ENCODE data around the gene HABP4.

The HABP4 gene

DNA sequence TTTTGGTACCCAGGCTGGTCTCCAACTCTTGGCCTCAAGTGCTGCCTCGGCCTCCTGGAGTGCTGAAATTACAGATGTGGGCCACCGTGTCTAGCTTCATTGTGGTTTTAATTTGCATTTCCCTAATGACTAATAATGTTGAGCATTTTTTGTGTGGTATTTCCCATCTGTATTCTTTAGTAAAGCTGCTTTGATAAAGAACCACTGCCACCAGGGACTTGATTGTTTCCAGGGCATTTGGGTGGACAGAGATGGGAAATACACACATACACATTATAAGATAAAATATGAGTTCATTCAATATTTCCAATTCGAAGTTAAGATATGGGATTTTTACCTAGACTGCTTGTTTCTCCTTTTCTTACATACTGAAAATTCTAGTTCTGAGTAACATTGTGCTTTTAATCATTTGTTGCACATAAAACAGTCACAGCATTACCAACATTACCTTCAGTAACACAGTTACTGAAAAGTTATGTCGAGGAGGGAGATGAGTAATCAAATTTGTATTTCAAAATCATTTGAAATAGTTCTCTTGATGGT is 28.9 kb downstream of the HABP4 start:
- no peak for DNase-seq

DNA sequence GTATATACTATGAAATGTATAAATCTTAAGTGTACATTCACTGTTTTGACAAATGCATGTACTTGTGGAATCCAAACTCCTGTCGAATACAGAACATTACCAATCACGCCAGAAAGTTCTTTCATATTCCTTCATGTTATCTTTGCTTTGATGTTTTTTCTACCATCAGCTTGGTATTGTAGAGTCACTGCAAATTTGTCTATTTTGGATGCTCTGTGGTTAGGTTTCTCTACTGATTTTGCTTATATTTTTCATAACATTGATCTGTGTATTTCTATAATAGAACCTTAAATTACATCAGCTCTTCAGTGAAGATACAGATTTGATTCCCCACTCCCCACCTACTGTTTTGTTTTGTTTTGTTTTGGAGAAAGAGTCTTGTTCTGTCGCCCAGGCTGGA is 30.8 kb downstream of the HABP4 start:
- DNase-seq = no peak

- no peak for DNase-seq
Observed at GRCh38 chr9:96482476-96482875, 32.5 kb downstream of the HABP4 start.

GRCh38 chr9:96483197-96483596 is 33.2 kb downstream of the HABP4 start:
- DNase-seq = no peak

- no peak for DNase-seq
Observed at GRCh38 chr9:96483733-96484390, 33.9 kb downstream of the HABP4 start.

- DNase-seq = no peak
Observed at GRCh38 chr9:96484521-96484931, 34.6 kb downstream of the HABP4 start.

DNA sequence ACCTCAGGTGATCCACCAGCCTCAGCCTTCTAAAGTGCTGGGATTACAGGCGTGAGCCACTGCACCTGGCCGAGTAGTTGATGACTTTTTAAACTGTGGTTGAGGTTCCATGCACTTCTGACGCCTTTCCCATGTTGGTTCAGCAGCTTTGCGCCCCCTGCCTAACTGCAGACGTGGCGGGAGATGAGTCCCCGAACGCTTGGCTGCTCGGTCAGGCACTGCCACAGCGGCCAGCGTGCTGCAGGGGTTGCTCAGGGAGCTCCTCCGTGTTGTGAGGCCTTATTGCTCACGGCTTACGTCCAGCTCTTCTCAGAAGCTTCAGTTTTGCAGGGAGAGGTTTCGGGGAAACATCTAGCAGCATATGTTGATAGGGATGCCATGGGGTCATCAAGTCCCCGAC is 35.3 kb downstream of the HABP4 start:
- no peak for DNase-seq

DNA sequence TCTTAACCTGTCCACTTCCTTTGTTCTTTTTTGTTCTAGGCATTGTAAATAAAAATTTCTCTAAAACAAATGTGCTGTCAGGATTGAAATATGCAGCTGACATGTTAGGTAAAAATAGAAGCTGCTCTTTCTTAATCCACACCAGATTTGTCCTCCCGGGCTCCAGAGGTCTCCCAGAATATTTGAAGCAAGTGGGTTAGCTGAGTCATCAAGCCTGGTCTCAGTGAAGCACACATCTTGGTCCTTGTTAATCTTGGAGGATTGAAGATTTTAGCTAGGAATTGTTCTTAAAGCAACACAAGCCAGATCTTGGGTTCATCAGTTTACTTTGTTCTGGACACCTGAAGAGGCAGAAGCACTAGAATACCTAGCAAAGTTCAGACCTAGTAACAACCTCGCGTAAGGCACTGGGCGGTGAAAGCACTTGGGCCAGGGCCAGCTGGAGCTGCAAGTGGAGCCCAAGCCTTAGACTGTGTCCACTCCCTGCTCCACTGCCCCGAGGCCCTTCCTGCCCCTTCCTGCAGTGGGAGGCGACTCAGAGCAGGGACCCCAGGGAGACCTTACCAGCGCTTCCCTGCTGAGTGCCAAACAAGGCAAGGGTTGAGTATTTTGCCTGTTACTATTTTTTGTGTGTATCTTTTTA is 36.5 kb downstream of the HABP4 start:
- DNase-seq = no peak

DNA sequence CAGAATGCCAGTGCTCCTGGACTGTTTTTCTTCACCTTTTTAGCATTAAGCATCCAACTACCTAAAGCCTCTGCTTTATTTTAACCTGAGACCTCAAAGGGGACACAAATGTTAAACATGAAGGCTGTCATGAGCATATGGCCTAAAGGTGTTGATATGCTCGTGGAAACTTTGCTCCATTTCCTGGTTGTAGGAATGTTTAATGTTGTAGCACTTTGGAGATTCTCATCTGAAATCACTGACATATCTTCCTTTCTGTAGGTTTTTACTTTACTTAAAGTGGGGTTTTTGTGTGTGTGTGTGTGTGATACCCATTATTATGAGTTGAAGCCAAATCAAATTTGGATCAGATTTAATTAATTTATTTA is 37.0 kb downstream of the HABP4 start:
- no peak for DNase-seq

DNA sequence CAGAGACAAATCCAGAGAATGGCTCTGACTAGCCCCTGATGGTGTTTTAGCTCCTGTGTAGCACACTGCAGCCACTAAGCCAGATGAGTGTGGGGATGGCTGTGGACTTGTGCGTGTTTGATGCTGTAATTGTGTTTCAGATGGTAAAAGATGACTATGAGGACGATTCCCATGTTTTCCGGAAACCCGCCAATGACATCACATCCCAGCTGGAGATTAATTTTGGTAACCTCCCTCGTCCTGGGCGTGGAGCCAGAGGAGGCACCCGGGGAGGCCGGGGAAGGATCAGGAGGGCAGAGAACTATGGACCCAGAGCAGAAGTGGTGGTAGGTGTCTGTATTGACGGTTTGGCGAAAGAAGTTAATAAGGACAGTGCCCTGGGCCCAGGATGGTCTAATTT is 38.0 kb downstream of the HABP4 start:
- DNase-seq = no peak

- no peak for DNase-seq
Observed at GRCh38 chr9:96489482-96489979, 39.6 kb downstream of the HABP4 start.

DNA sequence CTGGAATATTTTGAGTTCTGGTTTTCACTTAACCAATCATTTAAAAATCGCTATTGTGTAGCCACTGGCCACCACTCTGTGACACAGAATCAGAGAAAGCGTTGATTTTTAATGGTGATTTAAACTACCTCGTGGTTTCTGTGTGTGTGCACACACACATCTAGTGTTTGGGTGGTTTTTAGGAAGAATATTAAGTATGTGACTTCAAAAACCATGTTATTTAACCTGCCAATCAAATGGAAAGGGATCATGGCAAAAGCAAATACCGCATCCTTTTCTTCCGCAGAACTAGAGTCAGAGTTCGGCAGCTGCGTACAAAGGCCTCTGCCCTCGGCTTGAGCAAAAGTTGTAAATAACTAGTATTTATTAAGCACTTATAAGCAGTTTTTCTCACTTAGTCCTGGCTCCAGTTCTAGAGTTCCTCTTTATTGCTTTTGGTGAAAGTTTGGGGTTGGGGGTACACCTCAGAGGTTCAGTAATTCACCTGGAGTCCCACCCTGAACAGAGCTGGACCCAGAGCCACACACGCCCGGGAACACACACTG is 40.6 kb downstream of the HABP4 start:
- no peak for DNase-seq

GRCh38 chr9:96491079-96491879 is 41.3 kb downstream of the HABP4 start:
- no peak for DNase-seq

DNA sequence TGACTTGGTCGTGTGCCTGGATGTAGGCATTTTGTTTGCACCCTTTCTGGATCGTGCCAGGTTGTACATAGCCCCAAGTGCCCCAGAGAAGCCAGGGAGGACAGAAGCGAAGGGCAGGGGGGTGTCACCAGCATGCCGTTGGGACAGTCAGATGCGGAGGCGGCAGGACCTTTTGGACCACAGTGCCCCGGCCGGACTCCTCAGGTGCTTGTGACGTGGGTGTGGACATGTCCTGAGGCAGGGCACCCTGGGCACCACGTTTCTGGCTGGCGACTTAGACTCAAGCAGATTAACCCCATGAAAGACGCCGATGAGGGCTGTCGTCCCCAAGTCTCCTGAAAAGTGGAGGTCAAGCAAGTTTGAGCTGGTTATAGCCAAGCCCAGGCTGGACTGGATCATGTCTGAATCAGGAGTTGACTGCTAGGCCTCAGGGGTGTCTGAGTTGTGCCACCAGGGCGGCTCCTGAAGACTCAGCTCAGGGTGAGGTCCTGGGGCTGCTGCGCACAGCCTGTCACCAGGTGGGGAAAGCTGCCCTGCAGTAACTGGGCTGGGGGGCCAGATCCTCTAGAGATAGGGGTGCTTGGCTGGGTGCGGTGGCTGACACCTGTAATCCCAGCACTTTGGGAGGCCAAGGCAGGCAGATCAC is 42.0 kb downstream of the HABP4 start:
- no peak for DNase-seq

DNA sequence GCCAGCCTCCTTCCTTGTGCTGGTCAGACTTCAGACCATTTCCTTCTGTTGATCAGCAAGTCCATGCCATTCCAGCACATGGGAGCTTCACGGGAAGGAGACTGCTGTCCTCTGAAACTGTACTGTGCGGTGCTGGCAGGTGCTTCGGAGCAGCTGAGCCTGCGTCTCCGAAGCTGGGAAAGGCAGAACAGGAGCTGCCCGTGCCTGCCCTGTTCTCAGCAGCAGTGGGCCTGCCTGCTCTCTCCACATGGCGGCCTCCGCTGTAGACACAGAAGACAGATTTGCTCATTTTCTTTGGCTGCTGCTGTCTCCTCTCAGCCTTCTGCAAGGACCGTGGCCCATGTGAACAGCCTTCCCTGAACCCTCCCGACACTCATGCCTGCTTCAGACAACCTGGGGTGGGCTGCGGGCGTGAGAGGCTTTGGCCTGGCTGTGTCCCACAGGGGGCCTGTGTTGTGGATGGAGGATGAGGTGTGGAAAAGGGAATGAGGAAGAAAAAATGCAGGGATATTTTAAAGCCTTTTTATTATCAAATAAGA is 43.1 kb downstream of the HABP4 start:
- DNase-seq = no peak

DNA sequence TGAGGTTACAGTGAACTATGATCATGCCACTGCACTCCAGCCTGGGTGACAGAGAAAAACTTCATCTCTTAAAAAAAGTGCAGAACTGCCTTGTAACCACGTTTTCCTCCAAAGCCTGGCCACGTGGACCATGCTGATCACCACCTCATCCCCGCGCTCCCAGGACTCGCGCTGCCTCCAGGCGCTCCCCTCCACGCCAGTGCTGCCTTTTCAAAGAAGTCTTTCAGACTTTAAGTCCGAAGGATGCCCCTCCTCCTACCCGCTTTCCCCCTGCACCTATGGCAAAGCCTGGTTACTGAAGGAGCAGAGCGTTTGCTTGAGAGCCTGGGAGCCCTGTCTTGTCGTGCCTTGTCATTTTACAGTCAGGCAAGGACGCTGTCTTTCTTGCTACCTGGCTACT is 43.8 kb downstream of the HABP4 start:
- no peak for DNase-seq

DNA sequence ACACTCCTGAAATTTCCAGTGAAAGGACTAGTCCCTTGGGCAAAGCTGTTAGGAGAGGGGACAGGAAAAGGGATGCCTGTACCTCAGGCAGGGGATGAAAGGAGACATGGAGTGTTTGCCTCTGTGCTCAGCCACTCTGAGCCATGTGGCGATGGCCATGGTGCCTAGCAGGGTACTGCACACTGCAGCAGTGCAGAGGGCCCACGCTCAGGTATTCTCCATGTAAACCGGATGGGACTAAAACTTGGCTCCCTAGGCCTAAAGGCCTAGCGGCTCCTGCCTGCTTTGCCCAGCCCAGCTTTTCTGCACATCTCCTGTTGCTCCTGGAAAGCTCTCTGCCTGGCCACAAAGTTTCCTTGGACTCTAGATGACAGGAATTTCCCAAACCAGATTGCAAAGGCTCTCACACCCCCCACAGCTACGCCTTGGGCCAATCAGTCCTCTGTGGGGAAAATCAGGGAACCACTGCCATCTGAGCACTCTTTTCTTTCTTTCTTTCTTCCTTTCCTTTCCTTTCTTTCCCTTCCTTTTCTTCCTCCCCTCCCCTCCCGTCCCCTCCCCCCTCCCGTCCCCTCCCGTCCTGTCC is 44.3 kb downstream of the HABP4 start:
- no peak for DNase-seq

DNA sequence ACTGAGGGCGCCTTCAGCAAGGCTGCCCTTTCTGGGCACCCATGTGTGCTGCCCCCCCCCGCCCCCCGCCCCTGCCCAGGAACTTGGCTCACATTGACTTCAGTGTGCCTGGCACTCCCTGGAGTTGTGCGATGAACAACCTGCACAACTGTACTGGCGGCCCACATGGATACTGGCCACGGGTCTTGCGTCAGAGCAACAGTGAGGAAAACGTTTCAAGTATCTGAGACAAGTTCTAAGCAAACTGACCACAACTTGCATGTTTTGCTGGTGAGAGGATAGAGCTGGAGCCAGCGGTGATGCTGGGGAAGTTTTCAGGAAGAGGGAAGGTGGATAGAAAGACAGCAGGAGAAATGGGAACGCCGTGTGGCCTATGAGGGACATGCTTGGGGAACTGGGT is 45.4 kb downstream of the HABP4 start:
- no peak for DNase-seq

- DNase-seq = no peak
Observed at GRCh38 chr9:96496368-96497116, 46.6 kb downstream of the HABP4 start.

DNA sequence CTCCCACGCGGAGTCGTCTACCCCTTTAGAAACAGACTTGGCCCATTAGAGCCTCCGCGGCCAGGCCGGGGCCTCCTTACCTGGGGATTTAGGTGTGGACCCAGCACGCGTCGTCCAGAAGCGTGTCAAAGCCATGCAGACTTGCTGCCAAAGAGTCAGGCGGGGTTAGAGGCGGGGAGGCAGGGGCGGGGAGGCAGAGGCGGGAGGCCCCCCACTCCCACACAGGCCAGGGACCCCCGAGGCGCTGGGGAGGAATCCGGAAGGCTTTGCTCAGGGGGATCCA is 47.1 kb downstream of the HABP4 start:
- DNase-seq = no peak

GRCh38 chr9:96498796-96499195 is 48.8 kb downstream of the HABP4 start:
- no peak for DNase-seq

GRCh38 chr9:96499257-96499656 is 49.3 kb downstream of the HABP4 start:
- no peak for DNase-seq
